Measurements from ENCODE around the gene ANKS1B.

- no peak for TF ChIP-seq PPARA (CRISPR knock-in tag; IDR thresholded peaks at IDR 0.05; ENCODE audit: borderline replicate concordance)
- no peak for TF ChIP-seq ZFP30 (CRISPR knock-in tag; IDR thresholded peaks at IDR 0.05)
- TF ChIP-seq, protein P1, sequence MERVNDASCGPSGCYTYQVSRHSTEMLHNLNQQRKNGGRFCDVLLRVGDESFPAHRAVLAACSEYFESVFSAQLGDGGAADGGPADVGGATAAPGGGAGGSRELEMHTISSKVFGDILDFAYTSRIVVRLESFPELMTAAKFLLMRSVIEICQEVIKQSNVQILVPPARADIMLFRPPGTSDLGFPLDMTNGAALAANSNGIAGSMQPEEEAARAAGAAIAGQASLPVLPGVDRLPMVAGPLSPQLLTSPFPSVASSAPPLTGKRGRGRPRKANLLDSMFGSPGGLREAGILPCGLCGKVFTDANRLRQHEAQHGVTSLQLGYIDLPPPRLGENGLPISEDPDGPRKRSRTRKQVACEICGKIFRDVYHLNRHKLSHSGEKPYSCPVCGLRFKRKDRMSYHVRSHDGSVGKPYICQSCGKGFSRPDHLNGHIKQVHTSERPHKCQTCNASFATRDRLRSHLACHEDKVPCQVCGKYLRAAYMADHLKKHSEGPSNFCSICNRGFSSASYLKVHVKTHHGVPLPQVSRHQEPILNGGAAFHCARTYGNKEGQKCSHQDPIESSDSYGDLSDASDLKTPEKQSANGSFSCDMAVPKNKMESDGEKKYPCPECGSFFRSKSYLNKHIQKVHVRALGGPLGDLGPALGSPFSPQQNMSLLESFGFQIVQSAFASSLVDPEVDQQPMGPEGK (CRISPR knock-in tag; IDR thresholded peaks at IDR 0.05; ENCODE audit: borderline replicate concordance) = no peak
- TF ChIP-seq CSRNP3 (CRISPR knock-in tag; IDR thresholded peaks at IDR 0.05) = no peak
- TF ChIP-seq ZNF8 (CRISPR knock-in tag; IDR thresholded peaks at IDR 0.05) = no peak
- no peak for TF ChIP-seq CSDC2 (CRISPR knock-in tag; IDR thresholded peaks at IDR 0.05)
- TF ChIP-seq CREB5 (CRISPR knock-in tag; IDR thresholded peaks at IDR 0.05; ENCODE audit: low read depth) = no peak
- TF ChIP-seq BACH2 (CRISPR knock-in tag; IDR thresholded peaks at IDR 0.05; ENCODE audit: borderline replicate concordance) = no peak
- TF ChIP-seq ZNF70 (CRISPR knock-in tag; IDR thresholded peaks at IDR 0.05) = no peak
Measured at GRCh38 chr12:99079811-99080210, 904.9 kb downstream of the ANKS1B start.
